ENCODE data around the gene MYO18B. TPM values are rescaled to one million over a fixed set of nuclear protein-coding genes. Genes with fewer than 3 reads are reported as not detected.

Gene MYO18B
- total and polyA plus RNA-seq, 7 donors, result 79.3 to 434 (median 273) TPM

- Histone ChIP-seq H3K9me3 (no peaks in the 10 kb centered on the region), H3K36me3 (ENCODE audit: insufficient read depth in 1 of 2, low read depth in 1 of 2) (peaks cover 5 to 100% of the 10 kb centered on the region in 2 donors), H3K4me1 (no peaks in the 10 kb centered on the region), H3K27ac (no peak overlapping the region), H3K27me3 (ENCODE audit: insufficient read depth in 3 of 3, low read length in 2 of 3) (no peaks in the 10 kb centered on the region), H3K4me3 (no peak overlapping the region)
- WGBS, 3 donors, result 78 to 85% (median 80%) methylated on average over 8 of the region's 8 CpGs
- TF ChIP-seq CTCF (IDR thresholded peaks at IDR 0.05), result no peak
- ATAC-seq (no peak), DNase-seq (no peak)
- intact Hi-C loops (cut with DNase I), result loop anchor here in 1 of 2 donors (5.0 kb wide), 1 partner anchor 52 kb away; no protein-coding TSS in a partner anchor
Measured at GRCh38 chr22:25844601-25845000, 102.6 kb downstream of the MYO18B start.

- H3K36me3 ChIP-seq (ENCODE audit: insufficient read depth in 1 of 2, low read depth in 1 of 2), result peaks cover 5 to 100% of the 10 kb centered on the region in 2 donors
- no peak overlapping the region for H3K4me3 ChIP-seq
- no peak overlapping the region for H3K27ac ChIP-seq
- TF ChIP-seq CTCF (IDR thresholded peaks at IDR 0.05), result no peak
- intact Hi-C loops (cut with DNase I), result no loop called here
- no peaks in the 10 kb centered on the region for H3K4me1 ChIP-seq
- WGBS, 3 donors, result 64 to 74% (median 66%) methylated on average over 12 of the region's 12 CpGs
- DNase-seq, result no peak
- ATAC-seq, result peak in 3 of 4 donors; percentile 6 to 16 (median 10)
- H3K9me3 ChIP-seq, result no peaks in the 10 kb centered on the region
- H3K27me3 ChIP-seq (ENCODE audit: insufficient read depth in 3 of 3, low read length in 2 of 3), result no peaks in the 10 kb centered on the region
Measured at GRCh38 chr22:25845985-25846745, 104.2 kb downstream of the MYO18B start.

- TF ChIP-seq CTCF (IDR thresholded peaks at IDR 0.05), result no peak
- intact Hi-C loops (cut with DNase I), result no loop called here
- DNase-seq (no peak), ATAC-seq (no peak)
- no peaks in the 10 kb centered on the region for H3K27me3 ChIP-seq (ENCODE audit: insufficient read depth in 3 of 3, low read length in 2 of 3)
- WGBS, 3 donors, result 92 to 95% (median 93%) methylated on average over 3 of the region's 3 CpGs
- H3K36me3 ChIP-seq (ENCODE audit: insufficient read depth in 1 of 2, low read depth in 1 of 2), result peaks cover 4 to 100% of the 10 kb centered on the region in 2 donors
- H3K4me3 ChIP-seq, result no peak overlapping the region
- H3K9me3 ChIP-seq, result no peaks in the 10 kb centered on the region
- H3K27ac ChIP-seq, result no peak overlapping the region
- H3K4me1 ChIP-seq, result no peaks in the 10 kb centered on the region
Measured at GRCh38 chr22:25847451-25847850, 105.5 kb downstream of the MYO18B start.

GRCh38 chr22:25848954-25849353 lies 107.0 kb downstream of the MYO18B start:
- no peak for ATAC-seq
- Histone ChIP-seq H3K36me3 (ENCODE audit: insufficient read depth in 1 of 2, low read depth in 1 of 2) (peaks cover 7 to 100% of the 10 kb centered on the region in 2 donors), H3K27me3 (ENCODE audit: insufficient read depth in 3 of 3, low read length in 2 of 3) (no peaks in the 10 kb centered on the region), H3K9me3 (no peaks in the 10 kb centered on the region), H3K4me1 (no peaks in the 10 kb centered on the region), H3K4me3 (no peak overlapping the region), H3K27ac (no peak overlapping the region)
- TF ChIP-seq CTCF (IDR thresholded peaks at IDR 0.05), result no peak
- DNase-seq, result no peak
- intact Hi-C loops (cut with DNase I), result no loop called here
- 70 to 84% (median 82%) methylated on average over 10 of the region's 10 CpGs for WGBS, 3 donors

All from psoas muscle (tissue), 8 donors.